Measurements from ENCODE around the gene TAS2R46. TPM values are rescaled to one million over a fixed set of nuclear protein-coding genes. Genes with fewer than 3 reads are reported as not detected.

TAS2R46 gene
- total and polyA plus RNA-seq, 2 of the 13 experiments (the other 11 are each of a cell fraction or from before 2014, with no cell fraction given): 0.16 to 3.5 TPM

GRCh38 chr12:11031307-11031706 lies 30.8 kb downstream of the TAS2R46 start, which contains the start of gene TAS2R31 (continued):
- no peak for TF ChIP-seq BATF2 (CRISPR knock-in tag; IDR thresholded peaks at IDR 0.05)
- TF ChIP-seq ZNF713 (CRISPR knock-in tag; IDR thresholded peaks at IDR 0.05): no peak
- TF ChIP-seq ZNF766 (CRISPR knock-in tag; IDR thresholded peaks at IDR 0.05; ENCODE audit: borderline replicate concordance): no peak
- TF ChIP-seq EEA1 (CRISPR knock-in tag; IDR thresholded peaks at IDR 0.05; ENCODE audit: borderline replicate concordance): no peak
- TF ChIP-seq ZNF768 (CRISPR knock-in tag; IDR thresholded peaks at IDR 0.05): no peak
- TF ChIP-seq HNF1B (CRISPR knock-in tag; IDR thresholded peaks at IDR 0.05): no peak

GRCh38 chr12:11026118-11026517 lies 36.0 kb downstream of the TAS2R46 start:
- in situ Hi-C loops (cut with HindIII; ENCODE audit: extremely low pct_ligation_motif_present, low pct_unique_long_range_greater_than_20kb) (no loop called here), intact Hi-C loops (cut with micrococcal nuclease; ENCODE audit: unreplicated experiment) (no loop called here)
- no TSS peak for BruUV-seq (replicated peaks)
- 88% methylated on average over 6 of the region's 6 CpGs for WGBS (ENCODE audit: low lambda C conversion rate)
- TF ChIP-seq REXO4 (CRISPR knock-in tag; IDR thresholded peaks at IDR 0.05; ENCODE audit: borderline replicate concordance) (no peak), ZNF503 (CRISPR knock-in tag; IDR thresholded peaks at IDR 0.05) (no peak), CTCF (CRISPR knock-in tag; IDR thresholded peaks at IDR 0.05) (0 out of 2 replicates have a peak, but pooled peaks have one; percentile 6), E2F5 (CRISPR knock-in tag; conservative IDR thresholded peaks at IDR 0.05) (no peak), DMAP1 (CRISPR knock-in tag; IDR thresholded peaks at IDR 0.05) (no peak), HDAC6 (IDR thresholded peaks at IDR 0.05; ENCODE audit: low read depth, low read length) (no peak), GPN1 (CRISPR knock-in tag; IDR thresholded peaks at IDR 0.05; ENCODE audit: borderline replicate concordance) (no peak), STAT5B (CRISPR knock-in tag; IDR thresholded peaks at IDR 0.05) (no peak)
- Histone ChIP-seq H3K4me2 (ENCODE audit: low read depth, low read length) (no peak overlapping the region), H4K20me1 (ENCODE audit: insufficient read depth, low read length) (no peaks in the 10 kb centered on the region), H3K4me3 (replicated peaks in 1 of 3; ENCODE audit: insufficient read depth in 1 of 3, low read depth in 2 of 3, low read length in 3 of 3) (no peak overlapping the region), H3K9me3 (ENCODE audit: low read length) (no peaks in the 10 kb centered on the region), H3K27ac (ENCODE audit: extremely low read length, insufficient read depth, low read length) (no peak overlapping the region), H3K79me2 (ENCODE audit: insufficient read depth, low read length) (no peaks in the 10 kb centered on the region), H2AFZ (ENCODE audit: low read length) (no peak overlapping the region), H3K4me1 (ENCODE audit: insufficient read depth, low read length) (peaks cover 28% of the 10 kb centered on the region), H3K9ac (ENCODE audit: insufficient read depth, low read depth, low read length) (no peak overlapping the region), H3K36me3 (replicated peaks in 1 of 2; ENCODE audit: control insufficient read depth in 1 of 2, insufficient read depth in 2 of 2, low read length in 2 of 2) (peaks cover 3 to 13% of the 10 kb centered on the region in 2 experiments; a peak in 3 of 5 replicates), H3K27me3 (ENCODE audit: control insufficient read depth in 1 of 2, insufficient read depth in 2 of 2, low read length in 2 of 2) (no peaks in the 10 kb centered on the region)
- no peak for FAIRE-seq
- ATAC-seq: peak; percentile 68
- ChIA-PET CTCF (ENCODE audit: low intra/inter-chr PET ratio, low total read pairs) (no interaction called here), POLR2A (interaction anchor here (0.6 to 1.4 kb wide), 2 partner anchors 145 to 146 kb away, joined by 3 read pairs; partner anchors contain the start of gene SMIM10L1)
- DNase-seq (ENCODE audit: low spot score): no peak

All from HepG2 (cell line).